Right lung (tissue), 5 donors: ENCODE data around the gene BCL2L2. TPM values are rescaled to one million over a fixed set of nuclear protein-coding genes. Genes with fewer than 3 reads are reported as not detected.

ENCODE experiments used
- DNase-seq, 2 donors: peaks; one replicate each; pipeline ENCODE4 v3.0.0-alpha.2; 2013
- polyA plus RNA-seq, 5 donors: library from polyadenylated mRNA; unstranded; fragments of 120-200 nt; gene quantifications; one replicate each; pipeline versions ENCODE4 v1.2.1 to v1.2.3, GENCODE V29; 2013; ENCODE audit warnings: inconsistent platforms in 1 of 5, low replicate concordance in 1 of 5; ENCODE audit not compliant: insufficient read length in 5 of 5, insufficient read depth in 1 of 5

Gene BCL2L2
- polyA plus RNA-seq, 5 donors, result 35.9 to 42.0 (median 37.3) TPM

GRCh38 chr14:23354990-23355389, 48.4 kb downstream of the BCL2L2 start:
- DNase-seq, result no peak

- no peak for DNase-seq
These were observed 49.3 kb downstream of the BCL2L2 start for GRCh38 chr14:23355871-23356435.

GRCh38 chr14:23356662-23357061, 50.0 kb downstream of the BCL2L2 start:
- DNase-seq, result no peak

GRCh38 chr14:23357261-23357660, 50.6 kb downstream of the BCL2L2 start:
- DNase-seq, result no peak

GRCh38 chr14:23358042-23358441, 51.4 kb downstream of the BCL2L2 start:
- no peak for DNase-seq

GRCh38 chr14:23358553-23359166, 52.0 kb downstream of the BCL2L2 start:
- no peak for DNase-seq

GRCh38 chr14:23359167-23359626, 52.6 kb downstream of the BCL2L2 start:
- no peak for DNase-seq

- DNase-seq, result no peak
These were observed 53.3 kb downstream of the BCL2L2 start for GRCh38 chr14:23359722-23360447.

GRCh38 chr14:23360496-23360895, 53.9 kb downstream of the BCL2L2 start:
- no peak for DNase-seq

- DNase-seq, result no peak
These were observed 54.7 kb downstream of the BCL2L2 start for GRCh38 chr14:23361320-23361719.

Other genes starting within 250 kb of the BCL2L2 start
- 10 to 100 TPM in 4 of 5 donors, 1 to 10 TPM in 1; 9.7 to 13.7 (median 12.2) TPM for gene CDH24, start 249.3 kb upstream of the BCL2L2 start, polyA plus RNA-seq
- gene ACIN1, start 211.7 kb upstream of the BCL2L2 start, polyA plus RNA-seq, result 100 to 1,000 TPM; 277 to 378 (median 335) TPM
- gene C14orf119, start 211.3 kb upstream of the BCL2L2 start, polyA plus RNA-seq, result 10 to 100 TPM; 57.4 to 70.3 (median 64.5) TPM
- gene CIROP, start 201.8 kb upstream of the BCL2L2 start, polyA plus RNA-seq, result under 1 TPM in 2 of 5 donors, not detected in 3; 0.05 to 0.06 TPM
- under 1 TPM; 0.10 to 0.23 (median 0.16) TPM for gene CEBPE, start 187.6 kb upstream of the BCL2L2 start, polyA plus RNA-seq
- 100 to 1,000 TPM; 107 to 140 (median 126) TPM for gene SLC7A8, start 123.2 kb upstream of the BCL2L2 start, polyA plus RNA-seq
- 1 to 10 TPM in 2 of 5 donors, under 1 TPM in 2, not detected in 1; 0.65 to 1.6 (median 1.1) TPM for gene RNF212B, start 68.9 kb upstream of the BCL2L2 start, polyA plus RNA-seq
- 10 to 100 TPM; 15.2 to 19.3 (median 16.4) TPM for gene HOMEZ, start 20.7 kb upstream of the BCL2L2 start, polyA plus RNA-seq
- gene PPP1R3E, start 4.0 kb upstream of the BCL2L2 start, polyA plus RNA-seq, result 10 to 100 TPM; 18.4 to 24.7 (median 22.0) TPM
- gene PABPN1, start 14.6 kb downstream of the BCL2L2 start, polyA plus RNA-seq, result 100 to 1,000 TPM; 191 to 227 (median 216) TPM
- gene SLC22A17, start 46.1 kb downstream of the BCL2L2 start, polyA plus RNA-seq, result 10 to 100 TPM; 26.1 to 41.7 (median 33.6) TPM
- 10 to 100 TPM; 37.4 to 67.0 (median 49.9) TPM for gene EFS, start 58.3 kb downstream of the BCL2L2 start, polyA plus RNA-seq
- not detected for gene IL25, start 66.0 kb downstream of the BCL2L2 start, polyA plus RNA-seq
- 1 to 10 TPM; 2.3 to 4.9 (median 3.9) TPM for gene CMTM5, start 70.2 kb downstream of the BCL2L2 start, polyA plus RNA-seq
- under 1 TPM in 2 of 5 donors, not detected in 3; 0.03 to 0.18 TPM for gene MYH6, start 101.4 kb downstream of the BCL2L2 start, polyA plus RNA-seq
- 10 to 100 TPM in 1 of 5 donors, under 1 TPM in 4; 0.06 to 22.5 (median 0.27) TPM for gene MYH7, start 128.8 kb downstream of the BCL2L2 start, polyA plus RNA-seq
- 10 to 100 TPM; 60.6 to 75.5 (median 64.0) TPM for gene NGDN, start 162.9 kb downstream of the BCL2L2 start, polyA plus RNA-seq
- gene ZFHX2, start 244.9 kb downstream of the BCL2L2 start, polyA plus RNA-seq, result 1 to 10 TPM; 4.4 to 6.1 (median 5.0) TPM
- gene THTPA, start 249.4 kb downstream of the BCL2L2 start, polyA plus RNA-seq, result 10 to 100 TPM; 10.7 to 15.3 (median 12.1) TPM